BE2C (cell line): ENCODE results near the gene HBB.

Experiments used
- DNase-seq: peaks from one replicate; pipeline ENCODE4 v3.0.0-alpha.2; 2020
- H3K27me3 ChIP-seq: fragments of 250-450 bp; sonication (Bioruptor Pico); 2 replicates; pipeline ENCODE4 v1.5.1; 2020; ENCODE audit warnings: mild to moderate bottlenecking
- H3K36me3 ChIP-seq: fragments of 250-450 bp; sonication (Bioruptor Pico); 2 replicates; pipeline ENCODE4 v1.5.1; 2020; ENCODE audit warnings: mild to moderate bottlenecking
- H3K4me1 ChIP-seq: fragments of 250-450 bp; sonication (Bioruptor Pico); 2 replicates; pipeline ENCODE4 v1.5.1; 2020
- H3K4me3 ChIP-seq: 2 replicates; pipeline ENCODE4 v1.5.1; 2011; ENCODE audit warnings: low read depth, low read length
- H3K9me3 ChIP-seq: fragments of 250-450 bp; sonication (Bioruptor Pico); 2 replicates; pipeline ENCODE4 v1.5.1; 2020
- CTCF ChIP-seq: IDR thresholded peaks from 2 replicates; pipeline ENCODE4 v1.5.1; 2012; ENCODE audit warnings: mild to moderate bottlenecking, low read depth, low read length

HBB gene

GRCh38 chr11:5192738-5193137, 34.1 kb downstream of the HBB start:
- no peak overlapping the region for H3K4me3 ChIP-seq
- DNase-seq, result no peak
- TF ChIP-seq CTCF, result no peak
- H3K36me3 ChIP-seq, result no peaks in the 10 kb centered on the region
- no peaks in the 10 kb centered on the region for H3K4me1 ChIP-seq
- H3K9me3 ChIP-seq, result no peaks in the 10 kb centered on the region
- H3K27me3 ChIP-seq, result no peaks in the 10 kb centered on the region

GRCh38 chr11:5188201-5188600, 38.7 kb downstream of the HBB start:
- H3K4me1 ChIP-seq, result no peaks in the 10 kb centered on the region
- no peak overlapping the region for H3K4me3 ChIP-seq
- H3K27me3 ChIP-seq, result no peaks in the 10 kb centered on the region
- H3K9me3 ChIP-seq, result no peaks in the 10 kb centered on the region
- H3K36me3 ChIP-seq, result no peaks in the 10 kb centered on the region
- TF ChIP-seq CTCF, result no peak
- no peak for DNase-seq

- no peaks in the 10 kb centered on the region for H3K9me3 ChIP-seq
- H3K4me3 ChIP-seq, result no peak overlapping the region
- no peaks in the 10 kb centered on the region for H3K36me3 ChIP-seq
- no peaks in the 10 kb centered on the region for H3K4me1 ChIP-seq
- no peak for DNase-seq
- no peaks in the 10 kb centered on the region for H3K27me3 ChIP-seq
- no peak for TF ChIP-seq CTCF
Observed at GRCh38 chr11:5178046-5178837, 48.6 kb downstream of the HBB start.
